H9 (cell line): ENCODE measurements around the gene ZNF366. TPM values are rescaled to one million over a fixed set of nuclear protein-coding genes. Genes with fewer than 3 reads are reported as not detected.

Experiments used
- DNase-seq: peaks from one replicate; pipeline ENCODE4 v3.0.0-alpha.2; 2017
- H2AFZ ChIP-seq: one replicate; pipeline ENCODE4 v1.6.1; 2013; ENCODE audit warnings: mild to moderate bottlenecking, low read length, control low read depth, moderate library complexity
- H2AK5ac ChIP-seq: 2 replicates; pipeline ENCODE4 v1.6.1; 2013; ENCODE audit warnings: low read length, control low read depth, mixed read lengths; ENCODE audit not compliant: insufficient read length
- H2BK120ac ChIP-seq: one replicate; pipeline ENCODE4 v1.6.1; 2013; ENCODE audit warnings: low read depth, mild to moderate bottlenecking, low read length, control low read depth, inconsistent platforms; ENCODE audit not compliant: poor library complexity, severe bottlenecking
- H2BK12ac ChIP-seq: 2 replicates; pipeline ENCODE4 v1.6.1; 2013; ENCODE audit warnings: low read length, control low read depth, mixed read lengths, low read depth; ENCODE audit not compliant: insufficient read length
- H2BK15ac ChIP-seq: 2 replicates; pipeline ENCODE4 v1.6.1; 2013; ENCODE audit warnings: low read depth, low read length, control low read depth
- H2BK20ac ChIP-seq: one replicate; pipeline ENCODE4 v1.6.1; 2013; ENCODE audit warnings: low read depth, mild to moderate bottlenecking, low read length, control low read depth, inconsistent platforms; ENCODE audit not compliant: poor library complexity, severe bottlenecking
- H2BK5ac ChIP-seq: 2 replicates; pipeline ENCODE4 v1.6.1; 2013; ENCODE audit warnings: low read length, control low read depth, mixed read lengths; ENCODE audit not compliant: insufficient read length
- H3K14ac ChIP-seq: 2 replicates; pipeline ENCODE4 v1.6.1; 2013; ENCODE audit warnings: low read length, control low read depth; ENCODE audit not compliant: insufficient read depth
- H3K18ac ChIP-seq: 2 replicates; pipeline ENCODE4 v1.6.1; 2013; ENCODE audit warnings: low read depth, mild to moderate bottlenecking, mixed read lengths, low read length, control low read depth; ENCODE audit not compliant: insufficient read length
- H3K23ac ChIP-seq: 2 replicates; pipeline ENCODE4 v1.6.1; 2013; ENCODE audit warnings: low read length, control low read depth, mixed read lengths, low read depth; ENCODE audit not compliant: insufficient read length
- H3K23me2 ChIP-seq: 2 replicates; pipeline ENCODE4 v1.6.1; 2013; ENCODE audit warnings: low read depth, mild to moderate bottlenecking, mixed read lengths, low read length, control low read depth; ENCODE audit not compliant: insufficient read length, poor library complexity, severe bottlenecking
- H3K27ac ChIP-seq: 2 replicates; pipeline ENCODE4 v1.5.1; 2013; ENCODE audit warnings: low read length, control low read depth, mixed read lengths, low read depth; ENCODE audit not compliant: insufficient read length
- H3K27me3 ChIP-seq: 2 replicates; pipeline ENCODE4 v1.6.1; 2013; ENCODE audit warnings: low read length, control low read depth, inconsistent platforms; ENCODE audit not compliant: insufficient read depth
- H3K4ac ChIP-seq: 2 replicates; pipeline ENCODE4 v1.6.1; 2013; ENCODE audit warnings: low read depth, mild to moderate bottlenecking, control low read depth, inconsistent platforms, low read length, moderate library complexity
- H3K4me1 ChIP-seq: 2 replicates; pipeline ENCODE4 v1.6.1; 2013; ENCODE audit warnings: low read length, control low read depth, inconsistent platforms; ENCODE audit not compliant: insufficient read depth
- H3K4me2 ChIP-seq: 2 replicates; pipeline ENCODE4 v1.6.1; 2013; ENCODE audit warnings: low read length, control low read depth, mixed read lengths; ENCODE audit not compliant: insufficient read length, insufficient read depth
- H3K56ac ChIP-seq: 2 replicates; pipeline ENCODE4 v1.6.1; 2013; ENCODE audit warnings: low read depth, mild to moderate bottlenecking, mixed read lengths, low read length, control low read depth; ENCODE audit not compliant: insufficient read length
- H3K79me1 ChIP-seq: 2 replicates; pipeline ENCODE4 v1.6.1; 2013; ENCODE audit warnings: low read depth, mild to moderate bottlenecking, moderate library complexity, low read length, control low read depth, inconsistent platforms; ENCODE audit not compliant: insufficient read depth, poor library complexity, severe bottlenecking
- H3K79me2 ChIP-seq: 2 replicates; pipeline ENCODE4 v1.6.1; 2013; ENCODE audit warnings: low read length, control low read depth, inconsistent platforms; ENCODE audit not compliant: insufficient read depth
- H3K9ac ChIP-seq: 2 replicates; pipeline ENCODE4 v1.6.1; 2013; ENCODE audit warnings: low read length, control low read depth, mixed read lengths; ENCODE audit not compliant: insufficient read length; ENCODE audit errors: extremely low read depth
- H3K9me3 ChIP-seq: one replicate; pipeline ENCODE4 v1.6.1; 2013; ENCODE audit warnings: low read depth, low read length, inconsistent platforms; ENCODE audit not compliant: control insufficient read depth
- H3T11ph ChIP-seq: one replicate; pipeline ENCODE4 v1.6.1; 2013; ENCODE audit warnings: mild to moderate bottlenecking, low read length, control low read depth, inconsistent platforms
- H4K20me1 ChIP-seq: one replicate; pipeline ENCODE4 v1.6.1; 2013; ENCODE audit not compliant: control insufficient read depth, insufficient read length, insufficient read depth
- H4K5ac ChIP-seq: 2 replicates; pipeline ENCODE4 v1.6.1; 2013; ENCODE audit warnings: low read depth, mild to moderate bottlenecking, mixed read lengths, low read length, control low read depth; ENCODE audit not compliant: insufficient read length
- H4K8ac ChIP-seq: replicated peaks from 2 replicates; pipeline ENCODE4 v1.6.1; 2013; ENCODE audit warnings: low read length, control low read depth, mixed read lengths, low read depth; ENCODE audit not compliant: insufficient read length
- H4K91ac ChIP-seq: 2 replicates; pipeline ENCODE4 v1.6.1; 2013; ENCODE audit warnings: low read depth, mild to moderate bottlenecking, moderate library complexity, mixed read lengths, low read length, control low read depth; ENCODE audit not compliant: insufficient read length
- H3K27ac Mint-ChIP-seq, 3 experiments: 2 replicates in 2 of 3; 3 replicates in 1 of 3; pipeline ENCODE4 v1.8.0; 2020 to 2021; ENCODE audit warnings: mixed read lengths in 3 of 3, mild to moderate bottlenecking in 1 of 3, moderate library complexity in 1 of 3
- H3K27me3 Mint-ChIP-seq: 2 replicates; pipeline ENCODE4 v1.8.0; 2021; ENCODE audit warnings: low read depth, mild to moderate bottlenecking, moderate library complexity, mixed read lengths
- H3K36me3 Mint-ChIP-seq, 3 experiments: 2 replicates in 2 of 3; 3 replicates in 1 of 3; pipeline ENCODE4 v1.8.0; 2020 to 2021; ENCODE audit warnings: low read depth in 3 of 3, mixed read lengths in 3 of 3; ENCODE audit not compliant: insufficient read depth in 1 of 3
- H3K4me1 Mint-ChIP-seq, 2 experiments: 2 replicates each; pipeline ENCODE4 v1.8.0; 2020; ENCODE audit warnings: mixed read lengths in 2 of 2
- H3K4me3 Mint-ChIP-seq, 2 experiments: 2 replicates in 1 of 2; 3 replicates in 1 of 2; pipeline ENCODE4 v1.8.0; 2020 to 2021; ENCODE audit warnings: mild to moderate bottlenecking in 2 of 2, mixed read lengths in 2 of 2, moderate library complexity in 1 of 2
- H3K9me3 Mint-ChIP-seq, 2 experiments: 2 replicates in 1 of 2; 3 replicates in 1 of 2; pipeline ENCODE4 v1.8.0; 2020; ENCODE audit warnings: mild to moderate bottlenecking in 2 of 2, mixed read lengths in 2 of 2, moderate library complexity in 1 of 2
- WGBS: extraction: QIAGEN DNeasy Blood & Tissue Kit; methylation state at CpG from one replicate; pipeline ENCODE4 v1.1.7; 2013; ENCODE audit warnings: missing lambda C conversion rate, low lambda C conversion rate, mixed read lengths; ENCODE audit not compliant: insufficient read length; ENCODE audit errors: extremely low coverage; 5-methylcytosine and 5-hydroxymethylcytosine counted together
- total RNA-seq: library from RNA; stranded (reverse); gene quantifications from 2 replicates; pipeline ENCODE4 v1.2.1, GENCODE V29; 2021
- TF ChIP-seq, protein P1 (sequence below): fragments of 200-600 bp; sonication (generic); conservative IDR thresholded peaks from 3 replicates; pipeline ENCODE4 v1.8.0; 2021; ENCODE audit warnings: antibody characterized with exemption, mild to moderate bottlenecking

ZNF366 gene
- total RNA-seq, 1 experiment from 2014 or later: not detected

- TF ChIP-seq, protein P1, sequence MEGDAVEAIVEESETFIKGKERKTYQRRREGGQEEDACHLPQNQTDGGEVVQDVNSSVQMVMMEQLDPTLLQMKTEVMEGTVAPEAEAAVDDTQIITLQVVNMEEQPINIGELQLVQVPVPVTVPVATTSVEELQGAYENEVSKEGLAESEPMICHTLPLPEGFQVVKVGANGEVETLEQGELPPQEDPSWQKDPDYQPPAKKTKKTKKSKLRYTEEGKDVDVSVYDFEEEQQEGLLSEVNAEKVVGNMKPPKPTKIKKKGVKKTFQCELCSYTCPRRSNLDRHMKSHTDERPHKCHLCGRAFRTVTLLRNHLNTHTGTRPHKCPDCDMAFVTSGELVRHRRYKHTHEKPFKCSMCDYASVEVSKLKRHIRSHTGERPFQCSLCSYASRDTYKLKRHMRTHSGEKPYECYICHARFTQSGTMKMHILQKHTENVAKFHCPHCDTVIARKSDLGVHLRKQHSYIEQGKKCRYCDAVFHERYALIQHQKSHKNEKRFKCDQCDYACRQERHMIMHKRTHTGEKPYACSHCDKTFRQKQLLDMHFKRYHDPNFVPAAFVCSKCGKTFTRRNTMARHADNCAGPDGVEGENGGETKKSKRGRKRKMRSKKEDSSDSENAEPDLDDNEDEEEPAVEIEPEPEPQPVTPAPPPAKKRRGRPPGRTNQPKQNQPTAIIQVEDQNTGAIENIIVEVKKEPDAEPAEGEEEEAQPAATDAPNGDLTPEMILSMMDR: no peak
- Histone ChIP-seq H4K8ac (no peak overlapping the region), H3K9me3 (no peaks in the 10 kb centered on the region), H3K14ac (no peak overlapping the region), H2BK20ac (no peak overlapping the region), H3K56ac (no peak overlapping the region), H2AK5ac (no peak overlapping the region), H2BK5ac (no peak overlapping the region), H3K18ac (no peak overlapping the region), H3K4me1 (no peaks in the 10 kb centered on the region), H3K23ac (no peak overlapping the region), H3K27ac (no peak overlapping the region), H4K5ac (no peak overlapping the region), H3K4ac (no peak overlapping the region), H3K79me1 (no peaks in the 10 kb centered on the region), H3K27me3 (no peaks in the 10 kb centered on the region), H3K4me2 (no peak overlapping the region), H3K23me2 (no peaks in the 10 kb centered on the region), H2BK12ac (no peak overlapping the region), H3K79me2 (no peaks in the 10 kb centered on the region), H2BK120ac (no peak overlapping the region), H3T11ph (no peak overlapping the region), H2AFZ (no peak overlapping the region), H4K91ac (no peak overlapping the region), H2BK15ac (no peak overlapping the region), H4K20me1 (no peaks in the 10 kb centered on the region), H3K9ac (no peak overlapping the region)
- H3K27me3 Mint-ChIP-seq: no peaks in the 10 kb centered on the region
- DNase-seq: no peak
- H3K27ac Mint-ChIP-seq: no peak overlapping the region
- H3K4me3 Mint-ChIP-seq: no peak overlapping the region
- WGBS: no CpG with 5 or more reads among the region's 5 CpGs
- no peaks in the 10 kb centered on the region for H3K4me1 Mint-ChIP-seq
- no peaks in the 10 kb centered on the region for H3K9me3 Mint-ChIP-seq
- no peaks in the 10 kb centered on the region for H3K36me3 Mint-ChIP-seq
Observed at GRCh38 chr5:72468024-72468423, 39.2 kb downstream of the ZNF366 start.
